Testis (tissue), 2 donors: ENCODE results near the gene OPHN1.

Experiments
- POLR2A ChIP-seq: fragments of 450-650 bp; IDR thresholded peaks from one replicate; pipeline ENCODE4 v1.6.1; 2017; ENCODE audit warnings: antibody characterized with exemption, mild to moderate bottlenecking, moderate library complexity
- TF ChIP-seq, protein P1 (sequence below), 3 experiments: fragments of 450-650 bp in 2 of 3; fragments of 200-600 bp in 1 of 3; sonication (generic) in 1 of 3; IDR thresholded peaks; one replicate each; pipeline ENCODE4 v1.5.1; 2016 to 2019; ENCODE audit warnings: antibody characterized with exemption in 3 of 3, mild to moderate bottlenecking in 2 of 3, moderate library complexity in 1 of 3

DNA sequence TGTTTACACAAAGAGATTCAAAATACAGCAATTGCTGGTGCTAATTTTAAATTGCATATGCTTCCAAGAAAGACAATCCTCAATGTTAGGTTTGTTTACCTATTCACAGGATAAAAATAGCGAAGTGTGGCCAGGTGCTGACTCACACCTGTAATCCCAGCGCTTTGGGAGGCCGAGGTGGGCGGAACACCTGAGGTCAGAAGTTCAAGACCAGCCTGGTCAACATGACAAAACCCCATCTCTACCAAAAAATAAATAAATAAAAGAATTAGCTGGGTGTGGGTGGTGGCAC, 77.7 kb downstream of the OPHN1 start:
- TF ChIP-seq POLR2A: no peak
- TF ChIP-seq, protein P1, sequence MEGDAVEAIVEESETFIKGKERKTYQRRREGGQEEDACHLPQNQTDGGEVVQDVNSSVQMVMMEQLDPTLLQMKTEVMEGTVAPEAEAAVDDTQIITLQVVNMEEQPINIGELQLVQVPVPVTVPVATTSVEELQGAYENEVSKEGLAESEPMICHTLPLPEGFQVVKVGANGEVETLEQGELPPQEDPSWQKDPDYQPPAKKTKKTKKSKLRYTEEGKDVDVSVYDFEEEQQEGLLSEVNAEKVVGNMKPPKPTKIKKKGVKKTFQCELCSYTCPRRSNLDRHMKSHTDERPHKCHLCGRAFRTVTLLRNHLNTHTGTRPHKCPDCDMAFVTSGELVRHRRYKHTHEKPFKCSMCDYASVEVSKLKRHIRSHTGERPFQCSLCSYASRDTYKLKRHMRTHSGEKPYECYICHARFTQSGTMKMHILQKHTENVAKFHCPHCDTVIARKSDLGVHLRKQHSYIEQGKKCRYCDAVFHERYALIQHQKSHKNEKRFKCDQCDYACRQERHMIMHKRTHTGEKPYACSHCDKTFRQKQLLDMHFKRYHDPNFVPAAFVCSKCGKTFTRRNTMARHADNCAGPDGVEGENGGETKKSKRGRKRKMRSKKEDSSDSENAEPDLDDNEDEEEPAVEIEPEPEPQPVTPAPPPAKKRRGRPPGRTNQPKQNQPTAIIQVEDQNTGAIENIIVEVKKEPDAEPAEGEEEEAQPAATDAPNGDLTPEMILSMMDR (IDR thresholded peaks at IDR 0.05): no peak
